Renal cortical epithelial cell (primary cell): ENCODE measurements around the gene ESPN. TPM values are rescaled to one million over a fixed set of nuclear protein-coding genes. Genes with fewer than 3 reads are reported as not detected.

ENCODE experiments used
- DNase-seq: peaks from one replicate; pipeline ENCODE4 v3.0.0-alpha.2; 2011; ENCODE audit warnings: low read depth
- total RNA-seq: library from RNA; depleted of rRNA; stranded (reverse); fragments of >200 nt; gene quantifications from 2 replicates; pipeline ENCODE4 v1.2.3, GENCODE V29; 2014

ESPN gene
- total RNA-seq, 1 donor from 2014 or later: 0.25 TPM

- DNase-seq: no peak
These were observed 72.8 kb downstream of the ESPN start for GRCh38 chr1:6497215-6497866.

- no peak for DNase-seq
These were observed 73.4 kb downstream of the ESPN start for GRCh38 chr1:6497867-6498575.

- DNase-seq: no peak
These were observed 74.1 kb downstream of the ESPN start for GRCh38 chr1:6498576-6499111.

GRCh38 chr1:6499296-6499695, 74.7 kb downstream of the ESPN start:
- no peak for DNase-seq

GRCh38 chr1:6500544-6501278, 76.1 kb downstream of the ESPN start:
- DNase-seq: no peak

- no peak for DNase-seq
These were observed 76.8 kb downstream of the ESPN start for GRCh38 chr1:6501279-6501813.

- DNase-seq: no peak
These were observed 77.7 kb downstream of the ESPN start for GRCh38 chr1:6502000-6502891.

- DNase-seq: no peak
These were observed 79.5 kb downstream of the ESPN start for GRCh38 chr1:6503884-6504602.

GRCh38 chr1:6504887-6505286, 80.3 kb downstream of the ESPN start:
- no peak for DNase-seq

GRCh38 chr1:6505367-6506209, 81.0 kb downstream of the ESPN start:
- DNase-seq: no peak

GRCh38 chr1:6506210-6507036, 81.8 kb downstream of the ESPN start:
- DNase-seq: no peak

- no peak for DNase-seq
These were observed 82.5 kb downstream of the ESPN start for GRCh38 chr1:6507037-6507428.

GRCh38 chr1:6507461-6507911, 82.9 kb downstream of the ESPN start:
- no peak for DNase-seq

GRCh38 chr1:6508154-6508815, 83.7 kb downstream of the ESPN start:
- no peak for DNase-seq

- no peak for DNase-seq
These were observed 84.2 kb downstream of the ESPN start for GRCh38 chr1:6508816-6509189.

- no peak for DNase-seq
These were observed 84.8 kb downstream of the ESPN start for GRCh38 chr1:6509220-6509918.

GRCh38 chr1:6509919-6510291, 85.3 kb downstream of the ESPN start:
- no peak for DNase-seq

GRCh38 chr1:6510493-6510892, 85.9 kb downstream of the ESPN start:
- DNase-seq: no peak
